Ovary (tissue), 9 donors: Measurements from ENCODE around the gene NQO1. TPM values are rescaled to one million over a fixed set of nuclear protein-coding genes. Genes with fewer than 3 reads are reported as not detected.

ENCODE experiments used
- DNase-seq, 5 donors: peaks; one replicate each; pipeline ENCODE4 v3.0.0-alpha.2; 2019 to 2020
- H3K27ac ChIP-seq, 2 donors: fragments of 200-600 bp; one replicate each; pipeline versions ENCODE4 v1.5.1 to v1.8.0; 2019 to 2022
- H3K27me3 ChIP-seq: fragments of 200-600 bp; one replicate; pipeline ENCODE4 v1.8.0; 2022
- H3K36me3 ChIP-seq: fragments of 200-600 bp; sonication (generic); one replicate; pipeline ENCODE4 v1.5.1; 2019
- H3K4me1 ChIP-seq: one replicate; pipeline ENCODE4 v1.8.1; 2013; ENCODE audit warnings: mild to moderate bottlenecking, moderate library complexity; ENCODE audit not compliant: insufficient read depth
- H3K4me3 ChIP-seq: fragments of 200-600 bp; sonication (generic); one replicate; pipeline ENCODE4 v1.5.1; 2017
- H3K9me3 ChIP-seq, 2 donors: fragments of 200-600 bp in 1 of 2; sonication (generic) in 1 of 2; one replicate each; pipeline versions ENCODE4 v1.5.1 to v1.8.1; 2013 to 2019; ENCODE audit warnings: mild to moderate bottlenecking in 1 of 2, moderate library complexity in 1 of 2
- CTCF ChIP-seq, 3 donors: fragments of 450-650 bp in 2 of 3; fragments of 200-600 bp in 1 of 3; IDR thresholded peaks; one replicate each; pipeline versions ENCODE4 v1.5.1 to v1.8.0; 2016 to 2022; ENCODE audit warnings: antibody characterized with exemption in 3 of 3, mild to moderate bottlenecking in 1 of 3
- EP300 ChIP-seq: sonication (generic); formaldehyde crosslinking; IDR thresholded peaks from one replicate; pipeline ENCODE4 v1.6.1; 2017; ENCODE audit warnings: antibody characterized with exemption
- POLR2A ChIP-seq: fragments of 450-650 bp; IDR thresholded peaks from one replicate; pipeline ENCODE4 v1.6.1; 2017; ENCODE audit warnings: antibody characterized with exemption, mild to moderate bottlenecking, moderate library complexity
- WGBS, 3 donors: extraction: QIAGEN DNeasy Blood & Tissue Kit in 1 of 3; methylation state at CpG; one replicate each; pipeline versions ENCODE4 v1.1.5 to v1.1.7; 2013 to 2017; 5-methylcytosine and 5-hydroxymethylcytosine counted together
- intact Hi-C, 4 donors: fragments of 100-400 bp; cut with DNase I; formaldehyde crosslinking; loops; one replicate each; pipeline versions ENCODE4 v1.11.0 to v1.15.1; 2022 to 2023
- polyA plus RNA-seq, 2 donors: library from polyadenylated mRNA; stranded (reverse); fragments of 200-250 nt in 1 of 2; fragments of 350-450 nt in 1 of 2; fragmentation: Illumina TruSeq in 1 of 2; extraction: RNeasy Lipid Tissue Mini Kit (QIAGEN cat#74804) in 1 of 2; gene quantifications; one replicate each; pipeline ENCODE4 v1.2.3, GENCODE V29; 2013 to 2014
- total RNA-seq, 7 donors: library from RNA; depleted of rRNA in 2 of 7; stranded (reverse); fragments of >200 nt in 2 of 7; fragmentation: NEBNext Ultra II Directional in 3 of 7; extraction: Animal tissue kit (Norgen Biotek cat#: 25700) in 3 of 7; gene quantifications; one replicate each; pipeline versions ENCODE4 v1.1.0 to v1.2.4, GENCODE V29; 2016 to 2023
- donor health status: DM: no; HTN: no; CAD: no; lungs with moderate emphysema.
- donor health status: DM: no; HTN: no; CAD: no.
- donor health status: Bipolar disorder and iron deficiency.
- donor health status: DM: yes; HTN: yes; CAD: no.
- donor health status: DM: no; HTN: no; CAD: no.
- donor health status: DM: yes; HTN: yes; CAD: no.

NQO1 gene
- total and polyA plus RNA-seq, 9 donors, result 7.9 to 29.1 (median 11.9) TPM

- DNase-seq, result no peak
- Histone ChIP-seq H3K36me3 (no peaks in the 10 kb centered on the region), H3K27me3 (no peaks in the 10 kb centered on the region), H3K9me3 (no peaks in the 10 kb centered on the region), H3K27ac (no peak overlapping the region), H3K4me1 (no peaks in the 10 kb centered on the region), H3K4me3 (no peak overlapping the region)
- intact Hi-C loops, result loop anchor here in 1 of 4 donors (5.0 kb wide), 1 partner anchor 49 kb away; no protein-coding TSS in a partner anchor
- WGBS, 3 donors, result 85 to 87% (median 87%) methylated on average over 10 of the region's 10 CpGs
- TF ChIP-seq POLR2A, result no peak
- no peak for TF ChIP-seq CTCF (IDR thresholded peaks at IDR 0.05)
- TF ChIP-seq EP300, result no peak
These were observed 18.3 kb downstream of the NQO1 start for GRCh38 chr16:69707920-69708683.

GRCh38 chr16:69706975-69707340 lies 19.4 kb downstream of the NQO1 start:
- no peaks in the 10 kb centered on the region for H3K27me3 ChIP-seq
- no peak for DNase-seq
- H3K27ac ChIP-seq, result no peak overlapping the region
- H3K9me3 ChIP-seq, result no peaks in the 10 kb centered on the region
- H3K36me3 ChIP-seq, result no peaks in the 10 kb centered on the region
- no peaks in the 10 kb centered on the region for H3K4me1 ChIP-seq
- intact Hi-C loops, result loop anchor here in 1 of 4 donors (5.0 kb wide), 1 partner anchor 50 kb away; no protein-coding TSS in a partner anchor
- no peak overlapping the region for H3K4me3 ChIP-seq
- WGBS, 3 donors, result 81 to 90% (median 85%) methylated on average over 2 of the region's 2 CpGs
- TF ChIP-seq EP300 (no peak), POLR2A (no peak), CTCF (IDR thresholded peaks at IDR 0.05) (no peak)

GRCh38 chr16:69706256-69706974 lies 19.9 kb downstream of the NQO1 start:
- intact Hi-C loops, result loop anchor here in 1 of 4 donors (5.0 kb wide), 1 partner anchor 51 kb away; no protein-coding TSS in a partner anchor
- H3K27me3 ChIP-seq, result no peaks in the 10 kb centered on the region
- no peak overlapping the region for H3K27ac ChIP-seq
- no peaks in the 10 kb centered on the region for H3K9me3 ChIP-seq
- no peaks in the 10 kb centered on the region for H3K36me3 ChIP-seq
- no peak overlapping the region for H3K4me3 ChIP-seq
- TF ChIP-seq EP300 (no peak), CTCF (IDR thresholded peaks at IDR 0.05) (no peak), POLR2A (no peak)
- H3K4me1 ChIP-seq, result no peaks in the 10 kb centered on the region
- DNase-seq, result no peak
- WGBS, 3 donors, result 84 to 97% (median 91%) methylated on average over 1 of the region's 1 CpG

GRCh38 chr16:69703638-69704037 lies 22.7 kb downstream of the NQO1 start:
- no peaks in the 10 kb centered on the region for H3K36me3 ChIP-seq
- H3K27ac ChIP-seq, result no peak overlapping the region
- H3K27me3 ChIP-seq, result no peaks in the 10 kb centered on the region
- no peaks in the 10 kb centered on the region for H3K9me3 ChIP-seq
- TF ChIP-seq EP300, result no peak
- TF ChIP-seq CTCF (IDR thresholded peaks at IDR 0.05), result no peak
- no peak for TF ChIP-seq POLR2A
- H3K4me3 ChIP-seq, result no peak overlapping the region
- WGBS, 3 donors, result 47 to 63% (median 63%) methylated on average over 2 of the region's 2 CpGs
- intact Hi-C loops, result no loop called here
- H3K4me1 ChIP-seq, result no peaks in the 10 kb centered on the region
- no peak for DNase-seq
